ENCODE measurements around the gene RNF31.

- no peak for TF ChIP-seq POLR2A (IDR thresholded peaks at IDR 0.05)
- TF ChIP-seq CTCF (IDR thresholded peaks at IDR 0.05): no peak
These were observed 2.8 kb downstream of the RNF31 start for GRCh38 chr14:24150061-24150460.

All from esophagus squamous epithelium (tissue), 4 donors.